GM21526 (cell line): ENCODE results near the gene AKAP9.
"Not testable (repeated sequence)": the region's sequence is repeated elsewhere in the genome, so short reads cannot be mapped to it uniquely, and the experiment has no call there.

Experiments used
- ATAC-seq: cut with Tn5 transposase; IDR thresholded peaks from one replicate; pipeline ENCODE4 v1.9.1; 2021; ENCODE audit warnings: moderate library complexity; ENCODE audit not compliant: unreplicated experiment, low FRiP score

The AKAP9 gene

GRCh38 chr7:92053312-92053711, 112.7 kb downstream of the AKAP9 start:
- no peak for ATAC-seq

- ATAC-seq, result no peak
Measured at GRCh38 chr7:92056286-92056685, 115.6 kb downstream of the AKAP9 start.

GRCh38 chr7:92057375-92057774, 116.7 kb downstream of the AKAP9 start:
- ATAC-seq, result no peak

GRCh38 chr7:92058040-92058439, 117.4 kb downstream of the AKAP9 start:
- no peak for ATAC-seq

- ATAC-seq, result no peak
Measured at GRCh38 chr7:92058899-92059298, 118.2 kb downstream of the AKAP9 start.

GRCh38 chr7:92061154-92061553, 120.5 kb downstream of the AKAP9 start:
- ATAC-seq, result no peak

GRCh38 chr7:92064438-92065029, 123.9 kb downstream of the AKAP9 start:
- ATAC-seq, result no peak

GRCh38 chr7:92071032-92071431, 130.4 kb downstream of the AKAP9 start:
- no peak for ATAC-seq

GRCh38 chr7:92072121-92072520, 131.5 kb downstream of the AKAP9 start:
- ATAC-seq, result no peak

GRCh38 chr7:92072708-92073107, 132.0 kb downstream of the AKAP9 start:
- ATAC-seq, result no peak

GRCh38 chr7:92075455-92076158, 134.9 kb downstream of the AKAP9 start:
- peak; percentile 84 for ATAC-seq

- ATAC-seq, result no peak
Measured at GRCh38 chr7:92076509-92076908, 135.8 kb downstream of the AKAP9 start.

GRCh38 chr7:92083922-92084321, 143.3 kb downstream of the AKAP9 start:
- not testable (repeated sequence) for ATAC-seq

- ATAC-seq, result no peak
Measured at GRCh38 chr7:92088266-92088665, 147.6 kb downstream of the AKAP9 start.

- ATAC-seq, result no peak
Measured at GRCh38 chr7:92092210-92092609, 151.5 kb downstream of the AKAP9 start.

- no peak for ATAC-seq
Measured at GRCh38 chr7:92095380-92095779, 154.7 kb downstream of the AKAP9 start.

- ATAC-seq, result no peak
Measured at GRCh38 chr7:92100534-92100933, 159.9 kb downstream of the AKAP9 start.

GRCh38 chr7:92102862-92103261, 162.2 kb downstream of the AKAP9 start:
- not testable (repeated sequence) for ATAC-seq

GRCh38 chr7:92108821-92109220, 168.2 kb downstream of the AKAP9 start:
- no peak for ATAC-seq

- ATAC-seq, result no peak
Measured at GRCh38 chr7:92110857-92111256, 170.2 kb downstream of the AKAP9 start.

- no peak for ATAC-seq
Measured at GRCh38 chr7:92115821-92116220, 175.2 kb downstream of the AKAP9 start.

- no peak for ATAC-seq
Measured at GRCh38 chr7:92116949-92117348, 176.3 kb downstream of the AKAP9 start.
